K562 (cell line): Measurements from ENCODE around the gene ZDHHC20. TPM values are rescaled to one million over a fixed set of nuclear protein-coding genes. Genes with fewer than 3 reads are reported as not detected.

Experiments used
- CBFA2T3 ChIP-seq: fragments of 450-650 bp; IDR thresholded peaks from 2 replicates; pipeline ENCODE4 v1.6.1; 2017
- CHD1 ChIP-seq: fragments of 200-600 bp; sonication (generic); IDR thresholded peaks from one replicate; pipeline ENCODE4 v1.6.1; 2012; ENCODE audit warnings: mild to moderate bottlenecking, moderate library complexity, low read length, inconsistent platforms
- CREB3L1 ChIP-seq: fragments of 450-650 bp; IDR thresholded peaks from 2 replicates; pipeline ENCODE4 v1.6.1; 2014; ENCODE audit warnings: low read depth, mild to moderate bottlenecking, moderate library complexity, borderline replicate concordance
- CTCF ChIP-seq, 3 experiments: IDR thresholded peaks in 2 of 3; conservative IDR thresholded peaks in 1 of 3; 2 replicates each; pipeline ENCODE4 v1.5.1; 2011 to 2012; ENCODE audit warnings: low read length in 3 of 3, mild to moderate bottlenecking in 3 of 3, control low read depth in 2 of 3, improper control_type of control experiment in 1 of 3, inconsistent platforms in 1 of 3, low read depth in 1 of 3, mixed read lengths in 1 of 3, moderate library complexity in 1 of 3; ENCODE audit not compliant: insufficient read depth in 2 of 3
- ELF4 ChIP-seq: fragments of 450-650 bp; formaldehyde crosslinking; IDR thresholded peaks from 2 replicates; pipeline ENCODE4 v1.4.0; 2022; ENCODE audit warnings: missing genetic modification characterization
- FOS ChIP-seq: IDR thresholded peaks from 3 replicates; pipeline ENCODE4 v1.6.1; 2011; ENCODE audit not compliant: insufficient read length; ENCODE audit errors: extremely low read depth
- FOXA3 ChIP-seq, 2 experiments: fragments of 450-650 bp in 1 of 2; sonication (generic) in 1 of 2; formaldehyde crosslinking; IDR thresholded peaks in 1 of 2; conservative IDR thresholded peaks in 1 of 2; 2 replicates each; pipeline versions ENCODE4 v1.4.0 to v1.8.0; 2020 to 2022; ENCODE audit warnings: mild to moderate bottlenecking in 2 of 2, missing genetic modification reagents in 1 of 2
- GTF2B ChIP-seq: IDR thresholded peaks from 2 replicates; pipeline ENCODE4 v1.6.1; 2011; ENCODE audit not compliant: insufficient read length; ENCODE audit errors: extremely low read depth
- KLF13 ChIP-seq: fragments of 450-650 bp; IDR thresholded peaks from 2 replicates; pipeline ENCODE4 v1.6.1; 2016; ENCODE audit warnings: missing genetic modification characterization, low read depth, mild to moderate bottlenecking, missing compliant biosample characterization, moderate library complexity, borderline replicate concordance
- RAD21 ChIP-seq, 2 experiments: fragments of 250-450 bp in 1 of 2; fragments of 450-650 bp in 1 of 2; sonication (Bioruptor Pico) in 1 of 2; formaldehyde crosslinking in 1 of 2; IDR thresholded peaks in 1 of 2; conservative IDR thresholded peaks in 1 of 2; 2 replicates each; pipeline versions ENCODE4 v1.4.0 to v1.8.0; 2020 to 2022; ENCODE audit warnings: mild to moderate bottlenecking in 2 of 2, moderate library complexity in 1 of 2
- RAD51 ChIP-seq: fragments of 450-650 bp; IDR thresholded peaks from 2 replicates; pipeline ENCODE4 v1.7.1; 2016; ENCODE audit warnings: low read depth, mild to moderate bottlenecking, borderline replicate concordance
- RNF219 ChIP-seq: fragments of 250-450 bp; sonication (Bioruptor Pico); IDR thresholded peaks from 2 replicates; pipeline ENCODE4 v1.5.0; 2022; ENCODE audit warnings: mild to moderate bottlenecking
- SAP30 ChIP-seq: fragments of 200-600 bp; sonication (generic); IDR thresholded peaks from 2 replicates; pipeline ENCODE4 v1.6.1; 2012; ENCODE audit warnings: borderline replicate concordance, low read depth, mild to moderate bottlenecking, moderate library complexity, low read length, control low read depth, inconsistent platforms; ENCODE audit not compliant: insufficient read depth, poor library complexity, severe bottlenecking
- SMC3 ChIP-seq: conservative IDR thresholded peaks from 2 replicates; pipeline ENCODE4 v1.6.1; 2011; ENCODE audit warnings: low read depth, low read length, improper control_type of control experiment; ENCODE audit not compliant: insufficient read depth
- U2AF1 ChIP-seq: fragments of 200-400 bp; formaldehyde crosslinking; optimal IDR thresholded peaks from 2 replicates; pipeline ENCODE3; 2017; ENCODE audit warnings: mild to moderate bottlenecking, low read depth, low read length, moderate library complexity
- polyA plus RNA-seq, 8 experiments: library from polyadenylated mRNA; depleted of rRNA in 4 of 8; stranded (reverse) in 5 of 8; unstranded in 3 of 8; fragments of >200 nt; fragmentation: Nextera tagmentation in 2 of 8; fragmentation: Illumina TruSeq in 1 of 8; extraction: Ambion mirVana in 2 of 8; extraction: Trizol in 1 of 8; gene quantifications; 2 replicates each; pipeline versions ENCODE4 v1.2.1 to v1.2.3, GENCODE V29; 2011 to 2014; ENCODE audit warnings: inconsistent platforms in 1 of 8, missing spikeins in 1 of 8
- total RNA-seq, 7 experiments: library from RNA; depleted of rRNA in 6 of 7; stranded (reverse); fragments of >200 nt in 6 of 7; fragmentation: Illumina TruSeq in 2 of 7; extraction: Trizol in 2 of 7; gene quantifications; 2 replicates each; pipeline versions ENCODE4 v1.2.1 to v1.2.3, GENCODE V29; 2011 to 2021; ENCODE audit warnings: low replicate concordance in 1 of 7

ZDHHC20 gene
- total and polyA plus RNA-seq, 9 of the 15 experiments (the other 6 are each of a cell fraction or from before 2014, with no cell fraction given), result 2.7 to 20.9 (median 15.8) TPM

GRCh38 chr13:21478881-21479808 lies 20.0 kb upstream of the ZDHHC20 start (continued):
- no peak for TF ChIP-seq KLF13 (tag)
- TF ChIP-seq RAD21 (CRISPR knock-in tag; conservative IDR thresholded peaks at IDR 0.05 in 1 of 2, IDR thresholded peaks at IDR 0.05 in 1 of 2), result peak; percentile 62 to 76
- TF ChIP-seq RAD51, result no peak
- no peak for TF ChIP-seq ELF4 (CRISPR knock-in tag)
- TF ChIP-seq CBFA2T3, result no peak
- TF ChIP-seq CREB3L1, result no peak
- TF ChIP-seq GTF2B, result no peak
- TF ChIP-seq FOXA3 (CRISPR knock-in tag; conservative IDR thresholded peaks at IDR 0.05 in 1 of 2, IDR thresholded peaks at IDR 0.05 in 1 of 2), result no peak
- TF ChIP-seq U2AF1, result peak; percentile 36
- TF ChIP-seq RNF219 (CRISPR knock-in tag), result no peak
- TF ChIP-seq FOS, result no peak
- no peak for TF ChIP-seq CHD1
- peak; percentile 40; the same call in 1 of the 2 replicates for TF ChIP-seq SMC3
- TF ChIP-seq CTCF (IDR thresholded peaks at IDR 0.05 in 2 of 3, conservative IDR thresholded peaks at IDR 0.05 in 1 of 3; ENCODE audit: insufficient read depth in 2 of 3, low read depth in 1 of 3, low read length in 3 of 3), result peak; percentile 34 to 68 (median 48); a peak in 3 of 6 replicates
- TF ChIP-seq SAP30, result no peak
